Fibroblast of mammary gland (primary cell): ENCODE data around the gene PALMD.
A peak's percentile ranks its signal among the peaks of the same experiment; 100 is the strongest.

Source experiments
- DNase-seq: peaks from one replicate; pipeline ENCODE4 v3.0.0-alpha.2; 2010; ENCODE audit warnings: low read depth
- H3K4me3 ChIP-seq: 2 replicates; pipeline ENCODE4 v1.5.1; 2011; ENCODE audit warnings: low read depth, mild to moderate bottlenecking, low read length, moderate library complexity; ENCODE audit not compliant: control insufficient read depth
- TF ChIP-seq, protein P1 (sequence below): conservative IDR thresholded peaks from 2 replicates; pipeline ENCODE4 v1.5.1; 2011; ENCODE audit warnings: low read depth, low read length, inconsistent platforms; ENCODE audit not compliant: control insufficient read depth, insufficient read depth

The PALMD gene

DNA sequence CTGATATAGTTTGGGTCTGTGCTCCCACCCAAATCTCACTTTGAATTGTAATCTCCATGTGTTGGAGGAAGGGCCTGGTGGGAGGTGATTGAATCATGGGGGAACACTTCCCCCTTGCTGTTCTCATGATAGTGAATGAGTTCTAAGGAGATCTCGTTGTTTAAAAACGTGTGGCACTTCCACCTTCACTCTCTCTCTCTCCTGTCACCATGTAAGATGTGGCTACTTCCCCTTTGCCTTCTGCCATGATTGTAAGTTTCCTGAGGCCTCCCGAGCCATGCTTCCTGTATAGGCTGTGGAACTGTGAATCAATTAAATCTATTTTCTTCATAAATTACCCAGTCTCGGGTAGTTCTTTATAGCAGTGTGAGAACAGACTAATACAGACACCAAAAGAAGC lies 80.1 kb downstream of the PALMD start:
- TF ChIP-seq, protein P1, sequence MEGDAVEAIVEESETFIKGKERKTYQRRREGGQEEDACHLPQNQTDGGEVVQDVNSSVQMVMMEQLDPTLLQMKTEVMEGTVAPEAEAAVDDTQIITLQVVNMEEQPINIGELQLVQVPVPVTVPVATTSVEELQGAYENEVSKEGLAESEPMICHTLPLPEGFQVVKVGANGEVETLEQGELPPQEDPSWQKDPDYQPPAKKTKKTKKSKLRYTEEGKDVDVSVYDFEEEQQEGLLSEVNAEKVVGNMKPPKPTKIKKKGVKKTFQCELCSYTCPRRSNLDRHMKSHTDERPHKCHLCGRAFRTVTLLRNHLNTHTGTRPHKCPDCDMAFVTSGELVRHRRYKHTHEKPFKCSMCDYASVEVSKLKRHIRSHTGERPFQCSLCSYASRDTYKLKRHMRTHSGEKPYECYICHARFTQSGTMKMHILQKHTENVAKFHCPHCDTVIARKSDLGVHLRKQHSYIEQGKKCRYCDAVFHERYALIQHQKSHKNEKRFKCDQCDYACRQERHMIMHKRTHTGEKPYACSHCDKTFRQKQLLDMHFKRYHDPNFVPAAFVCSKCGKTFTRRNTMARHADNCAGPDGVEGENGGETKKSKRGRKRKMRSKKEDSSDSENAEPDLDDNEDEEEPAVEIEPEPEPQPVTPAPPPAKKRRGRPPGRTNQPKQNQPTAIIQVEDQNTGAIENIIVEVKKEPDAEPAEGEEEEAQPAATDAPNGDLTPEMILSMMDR: no peak
- no peak overlapping the region for H3K4me3 ChIP-seq

DNA sequence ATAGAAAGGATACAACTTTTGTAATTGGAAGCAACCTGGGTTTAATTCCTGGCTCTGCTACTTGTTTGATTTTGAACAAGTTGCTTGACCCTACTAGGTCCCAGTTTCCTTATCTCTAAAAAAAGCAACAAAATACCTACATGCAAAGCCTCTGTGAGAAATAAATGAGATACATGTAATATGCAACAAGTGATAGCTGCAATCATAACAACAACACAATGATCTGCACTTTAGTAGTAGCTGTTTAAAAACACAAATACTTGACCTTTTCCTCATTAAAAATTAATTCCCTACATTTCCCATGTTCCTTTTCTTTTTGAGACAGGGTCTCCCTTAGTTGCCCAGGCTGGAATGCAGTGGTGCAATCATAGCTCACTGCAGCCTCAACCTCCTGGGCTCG lies 80.5 kb downstream of the PALMD start:
- TF ChIP-seq, protein P1: no peak
- DNase-seq: no peak
- H3K4me3 ChIP-seq: no peak overlapping the region

More for the DNA sequence above, 80.1 kb downstream of the PALMD start:
- DNase-seq: no peak

DNA sequence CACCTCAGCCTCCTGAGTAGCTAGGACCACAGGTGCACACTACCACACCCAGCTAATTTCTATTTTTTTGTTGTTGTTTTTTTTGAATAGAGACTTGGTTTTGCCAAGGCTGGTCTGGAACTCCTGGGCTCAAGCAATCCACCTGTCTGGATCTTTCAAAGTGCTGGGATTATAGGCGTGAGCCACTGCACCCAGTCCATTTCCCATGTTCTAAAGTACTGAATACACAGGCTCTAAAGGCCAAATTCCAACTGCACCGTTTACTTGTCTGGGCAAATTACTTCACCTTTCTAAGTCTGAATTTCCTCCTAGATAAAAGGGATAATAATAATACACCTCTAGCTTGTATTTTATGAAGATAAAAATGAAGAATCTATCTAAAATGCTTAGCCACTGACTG lies 80.9 kb downstream of the PALMD start:
- DNase-seq: no peak
- TF ChIP-seq, protein P1: no peak
- H3K4me3 ChIP-seq: no peak overlapping the region

DNA sequence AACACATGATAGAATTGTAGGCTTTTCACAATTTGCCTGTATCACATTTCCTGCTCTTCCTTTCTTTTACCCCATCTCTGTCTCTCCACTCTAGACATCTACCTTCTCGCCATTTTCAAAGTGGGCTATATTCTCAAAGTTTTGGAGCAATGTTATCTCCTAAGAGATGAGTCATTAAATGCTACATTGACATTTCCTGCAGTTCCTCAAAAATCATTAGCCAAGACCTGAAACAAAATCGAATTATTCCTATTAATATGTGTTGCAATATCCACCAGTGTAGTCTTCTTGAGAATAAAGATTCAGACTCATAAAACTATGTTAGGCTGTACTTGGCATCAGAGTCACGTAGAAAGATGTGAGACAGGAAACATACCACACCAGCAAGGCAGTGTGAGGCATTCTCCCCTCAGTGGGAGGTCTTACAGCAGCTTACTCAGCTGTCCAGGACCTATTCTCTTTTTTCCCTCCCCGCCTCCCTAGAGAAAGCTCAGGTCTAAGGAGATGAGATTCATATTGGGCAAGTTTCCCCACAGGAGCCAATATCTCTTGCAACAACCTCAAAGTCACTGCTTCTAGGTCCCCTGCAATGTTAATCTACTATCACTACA lies 81.8 kb downstream of the PALMD start:
- TF ChIP-seq, protein P1: no peak
- peak; percentile 70 for DNase-seq
- no peak overlapping the region for H3K4me3 ChIP-seq

DNA sequence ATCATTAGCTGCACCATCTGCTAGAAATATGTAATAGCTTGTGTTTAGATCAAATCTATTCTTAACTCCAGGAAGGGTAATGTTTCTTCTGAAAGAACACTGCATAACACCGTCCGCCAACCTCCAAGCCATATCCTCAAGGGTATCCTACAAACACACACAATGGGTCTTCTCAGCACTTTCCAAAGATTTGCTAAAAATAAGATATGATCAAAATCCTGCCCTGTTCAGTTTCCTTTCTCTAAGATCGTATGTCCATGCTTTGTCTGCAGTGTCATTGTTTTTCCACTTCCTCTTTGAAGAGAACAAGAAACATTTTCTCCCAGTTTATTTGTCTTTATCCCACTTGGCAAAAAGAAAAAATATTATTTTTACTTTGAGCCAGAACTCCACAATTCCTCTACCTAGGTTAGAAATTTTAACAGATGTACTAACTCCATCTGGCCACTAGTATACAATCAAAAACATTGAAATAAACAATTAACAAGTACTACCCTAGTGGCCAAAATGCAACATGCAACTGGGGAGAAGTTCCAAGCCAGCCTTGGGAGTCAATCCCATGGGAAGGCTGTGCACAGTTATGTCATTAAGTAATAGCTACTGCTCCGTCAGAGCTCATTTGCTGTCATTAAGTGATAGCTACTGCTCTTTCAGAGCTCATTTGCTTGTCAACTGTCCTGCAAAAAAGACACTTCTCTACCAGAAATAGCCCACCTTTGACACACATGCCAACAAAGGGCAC lies 82.8 kb downstream of the PALMD start:
- H3K4me3 ChIP-seq: no peak overlapping the region
- TF ChIP-seq, protein P1: peak; percentile 55
- DNase-seq: peak; percentile 59

DNA sequence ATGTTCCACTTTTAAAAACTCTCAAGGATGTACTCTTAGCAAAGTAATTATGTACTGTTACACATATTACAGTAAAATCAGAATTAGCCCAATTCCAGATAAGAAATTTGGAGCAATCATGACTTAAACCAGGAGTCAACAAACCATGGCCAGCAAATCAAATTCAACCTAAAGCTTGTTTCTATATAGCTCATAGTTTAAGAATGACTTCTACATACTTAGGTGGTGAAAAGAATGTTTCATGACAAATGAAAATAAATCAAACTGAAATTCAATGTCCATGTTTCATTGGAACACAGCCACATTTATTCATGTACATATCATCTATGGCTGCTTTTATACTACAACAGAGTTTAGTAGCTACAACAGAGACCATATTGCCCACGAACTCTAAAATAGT lies 85.5 kb downstream of the PALMD start:
- TF ChIP-seq, protein P1: no peak
- H3K4me3 ChIP-seq: no peak overlapping the region
- peak; percentile 31 for DNase-seq
